ENCODE data around the gene TCTN2. TPM values are rescaled to one million over a fixed set of nuclear protein-coding genes. Genes with fewer than 3 reads are reported as not detected.

Gene TCTN2
- total RNA-seq, 1 donor from 2014 or later: 2.7 TPM

DNA sequence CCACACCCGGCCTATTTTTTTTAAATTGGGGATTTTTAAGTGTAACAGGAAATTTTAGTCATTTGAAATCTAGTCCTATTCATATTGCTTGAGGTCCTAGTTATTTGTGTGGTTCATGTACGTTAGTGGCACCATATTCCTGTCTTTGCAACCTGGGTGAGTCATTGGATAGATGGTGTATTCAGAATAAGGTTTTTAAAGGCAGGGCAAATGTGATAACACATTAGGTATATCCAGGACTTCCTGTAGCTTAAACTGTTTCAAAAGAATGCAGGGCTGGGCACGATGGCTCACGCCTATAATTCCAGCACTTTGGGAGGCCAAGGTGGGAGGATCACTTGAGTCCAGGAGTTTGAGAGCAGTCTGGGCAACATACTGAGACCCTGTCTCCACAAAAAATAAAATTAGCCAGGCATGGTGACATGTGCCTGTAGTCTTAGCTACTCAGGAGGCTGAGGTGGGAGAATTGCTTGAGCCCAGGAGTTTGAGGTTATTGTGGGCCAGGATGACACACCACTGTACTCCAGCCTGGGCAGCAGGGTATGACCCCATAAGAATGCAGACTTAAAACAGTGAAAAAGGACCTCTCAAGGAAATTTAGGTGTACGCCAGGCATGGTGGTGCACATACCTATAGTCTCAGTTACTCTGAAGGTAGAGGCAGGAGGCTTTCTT is 49.4 kb downstream of the TCTN2 start:
- Histone ChIP-seq H3K36me3 (peaks cover 8 to 34% of the 10 kb centered on the region in 2 donors), H3K27me3 (no peaks in the 10 kb centered on the region), H3K4me1 (no peaks in the 10 kb centered on the region), H3K27ac (no peak overlapping the region), H3K9me3 (no peaks in the 10 kb centered on the region), H3K4me3 (no peak overlapping the region)
- TF ChIP-seq, protein P1, sequence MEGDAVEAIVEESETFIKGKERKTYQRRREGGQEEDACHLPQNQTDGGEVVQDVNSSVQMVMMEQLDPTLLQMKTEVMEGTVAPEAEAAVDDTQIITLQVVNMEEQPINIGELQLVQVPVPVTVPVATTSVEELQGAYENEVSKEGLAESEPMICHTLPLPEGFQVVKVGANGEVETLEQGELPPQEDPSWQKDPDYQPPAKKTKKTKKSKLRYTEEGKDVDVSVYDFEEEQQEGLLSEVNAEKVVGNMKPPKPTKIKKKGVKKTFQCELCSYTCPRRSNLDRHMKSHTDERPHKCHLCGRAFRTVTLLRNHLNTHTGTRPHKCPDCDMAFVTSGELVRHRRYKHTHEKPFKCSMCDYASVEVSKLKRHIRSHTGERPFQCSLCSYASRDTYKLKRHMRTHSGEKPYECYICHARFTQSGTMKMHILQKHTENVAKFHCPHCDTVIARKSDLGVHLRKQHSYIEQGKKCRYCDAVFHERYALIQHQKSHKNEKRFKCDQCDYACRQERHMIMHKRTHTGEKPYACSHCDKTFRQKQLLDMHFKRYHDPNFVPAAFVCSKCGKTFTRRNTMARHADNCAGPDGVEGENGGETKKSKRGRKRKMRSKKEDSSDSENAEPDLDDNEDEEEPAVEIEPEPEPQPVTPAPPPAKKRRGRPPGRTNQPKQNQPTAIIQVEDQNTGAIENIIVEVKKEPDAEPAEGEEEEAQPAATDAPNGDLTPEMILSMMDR (IDR thresholded peaks at IDR 0.05): no peak
- no peak for DNase-seq (ENCODE audit: low spot score in 2 of 2)
- intact Hi-C loops (cut with DNase I): no loop called here

DNA sequence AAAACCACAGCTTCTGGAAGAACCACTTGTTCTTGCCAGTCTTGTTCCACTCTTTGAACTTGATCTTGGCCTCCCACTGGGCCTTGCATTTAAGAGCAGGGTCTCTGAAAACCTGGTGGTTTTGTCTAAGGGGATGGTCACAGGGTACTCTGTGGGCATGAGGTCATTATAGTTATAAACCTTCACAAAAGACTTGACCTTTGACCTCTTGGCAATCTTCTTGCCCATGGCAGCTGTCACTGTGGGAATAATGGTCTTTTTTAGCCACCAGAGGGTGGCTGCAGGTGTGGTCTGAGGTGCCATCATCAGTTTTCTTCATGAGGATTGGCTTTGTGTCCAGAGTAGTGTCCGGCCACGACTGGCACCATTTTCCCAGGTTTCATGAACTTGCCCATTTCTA is 50.3 kb downstream of the TCTN2 start:
- Histone ChIP-seq H3K27ac (no peak overlapping the region), H3K27me3 (no peaks in the 10 kb centered on the region), H3K9me3 (no peaks in the 10 kb centered on the region), H3K4me1 (no peaks in the 10 kb centered on the region), H3K4me3 (no peak overlapping the region), H3K36me3 (peaks cover 15 to 41% of the 10 kb centered on the region in 2 donors)
- intact Hi-C loops (cut with DNase I): no loop called here
- TF ChIP-seq, protein P1 (IDR thresholded peaks at IDR 0.05): no peak
- no peak for DNase-seq (ENCODE audit: low spot score in 2 of 2)

DNA sequence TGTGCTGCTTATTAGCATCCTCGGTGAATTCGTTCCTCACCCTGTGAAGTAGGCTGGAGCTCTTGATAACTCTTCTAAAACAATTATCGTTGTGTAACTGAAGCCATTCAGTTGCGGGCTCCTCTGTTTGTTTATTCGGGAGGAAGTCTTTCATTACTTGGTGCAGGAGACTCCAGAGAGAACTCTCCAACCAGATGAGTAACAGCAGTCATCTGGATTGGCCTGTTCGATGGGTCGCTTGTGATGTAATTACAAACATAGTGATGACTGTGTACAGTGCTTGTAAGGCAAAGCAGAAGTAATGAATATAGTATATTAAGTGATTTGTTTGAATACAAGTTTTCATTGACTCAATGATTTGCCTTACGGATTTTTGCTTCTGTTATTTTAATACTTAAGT is 52.1 kb downstream of the TCTN2 start:
- TF ChIP-seq, protein P1 (IDR thresholded peaks at IDR 0.05): no peak
- no peaks in the 10 kb centered on the region for H3K9me3 ChIP-seq
- no peak overlapping the region for H3K27ac ChIP-seq
- H3K27me3 ChIP-seq: no peaks in the 10 kb centered on the region
- H3K4me3 ChIP-seq: no peak overlapping the region
- peaks cover 21 to 52% of the 10 kb centered on the region in 2 donors for H3K36me3 ChIP-seq
- H3K4me1 ChIP-seq: no peaks in the 10 kb centered on the region
- intact Hi-C loops (cut with DNase I): no loop called here
- no peak for DNase-seq (ENCODE audit: low spot score in 2 of 2)

DNA sequence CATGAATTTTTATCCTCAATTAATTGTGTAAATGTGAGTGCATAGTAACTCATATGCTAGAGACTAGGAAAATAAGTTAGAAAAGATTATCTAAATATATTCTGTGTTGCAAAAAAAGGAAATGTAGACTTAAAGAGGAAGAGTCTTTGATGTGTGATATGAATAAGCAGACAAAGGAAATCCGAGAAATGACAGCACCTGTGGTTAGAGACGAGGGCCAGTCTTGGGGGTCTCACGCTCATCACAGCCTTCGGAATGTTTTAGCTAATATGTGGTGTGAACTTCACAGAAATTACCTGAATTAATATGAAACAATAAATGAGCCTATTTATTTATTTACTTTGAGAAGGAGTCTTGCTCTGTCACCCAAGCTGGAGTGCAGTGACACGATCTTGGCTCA is 52.9 kb downstream of the TCTN2 start:
- no peaks in the 10 kb centered on the region for H3K4me1 ChIP-seq
- DNase-seq (ENCODE audit: low spot score in 2 of 2): peak in 1 of 2 donors; percentile 12
- H3K9me3 ChIP-seq: no peaks in the 10 kb centered on the region
- no peak overlapping the region for H3K27ac ChIP-seq
- intact Hi-C loops (cut with DNase I): no loop called here
- no peak overlapping the region for H3K4me3 ChIP-seq
- no peaks in the 10 kb centered on the region for H3K27me3 ChIP-seq
- H3K36me3 ChIP-seq: peaks cover 23 to 59% of the 10 kb centered on the region in 2 donors
- TF ChIP-seq, protein P1 (IDR thresholded peaks at IDR 0.05): no peak

DNA sequence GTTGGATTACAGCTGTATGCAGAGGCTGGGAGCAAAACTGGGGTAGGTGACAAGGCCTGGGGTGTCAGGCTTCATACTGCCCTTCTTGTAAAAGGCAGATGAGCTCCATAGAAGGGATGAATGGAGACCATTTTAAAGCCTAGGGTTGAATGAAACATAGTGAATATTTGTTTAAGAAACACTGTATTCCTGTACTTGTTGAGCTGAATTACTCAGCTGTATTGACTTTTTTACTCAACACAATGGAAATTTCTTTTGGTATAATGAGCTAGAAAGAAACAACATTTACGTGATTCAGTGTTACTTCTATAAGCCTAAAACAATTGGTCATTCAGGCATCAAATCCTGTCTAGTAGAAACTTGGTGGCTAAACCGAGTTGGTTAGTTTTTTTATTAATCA is 55.3 kb downstream of the TCTN2 start:
- no peaks in the 10 kb centered on the region for H3K27me3 ChIP-seq
- no peak for DNase-seq (ENCODE audit: low spot score in 2 of 2)
- intact Hi-C loops (cut with DNase I): no loop called here
- H3K9me3 ChIP-seq: no peaks in the 10 kb centered on the region
- H3K36me3 ChIP-seq: peaks cover 24 to 46% of the 10 kb centered on the region in 2 donors
- H3K27ac ChIP-seq: no peak overlapping the region
- TF ChIP-seq, protein P1 (IDR thresholded peaks at IDR 0.05): no peak
- no peak overlapping the region for H3K4me3 ChIP-seq
- no peaks in the 10 kb centered on the region for H3K4me1 ChIP-seq
